Right lobe of liver (tissue), 6 donors: ENCODE data around the gene POLR3E. TPM values are rescaled to one million over a fixed set of nuclear protein-coding genes. Genes with fewer than 3 reads are reported as not detected.

ENCODE experiments used
- ATAC-seq, 4 donors: fragments of 200-7000 bp; cut with Tn5 transposase; one replicate each; pipeline ENCODE4 v1.9.1; 2020; ENCODE audit warnings: mild to moderate bottlenecking in 4 of 4, moderate library complexity in 4 of 4
- DNase-seq, 3 donors: peaks; one replicate each; pipeline ENCODE4 v3.0.0-alpha.2; 2020
- H3K27ac ChIP-seq, 3 donors: fragments of 200-600 bp; one replicate each; pipeline ENCODE4 v1.8.0; 2022
- H3K27me3 ChIP-seq, 2 donors: fragments of 200-600 bp; one replicate each; pipeline ENCODE4 v1.8.0; 2022
- H3K36me3 ChIP-seq, 4 donors: fragments of 200-600 bp; sonication (generic) in 1 of 4; one replicate each; pipeline versions ENCODE4 v1.5.1 to v1.8.0; 2017 to 2022; ENCODE audit warnings: control low read depth in 1 of 4
- H3K4me1 ChIP-seq, 4 donors: fragments of 200-600 bp; sonication (generic) in 1 of 4; one replicate each; pipeline versions ENCODE4 v1.5.1 to v1.8.0; 2017 to 2022; ENCODE audit warnings: control low read depth in 1 of 4
- H3K4me3 ChIP-seq, 3 donors: fragments of 200-600 bp; one replicate each; pipeline ENCODE4 v1.8.0; 2022
- H3K9me3 ChIP-seq, 4 donors: fragments of 200-600 bp; sonication (generic) in 1 of 4; one replicate each; pipeline versions ENCODE4 v1.5.1 to v1.8.0; 2017 to 2022; ENCODE audit warnings: control low read depth in 1 of 4
- POLR2A ChIP-seq: fragments of 450-650 bp; IDR thresholded peaks from one replicate; pipeline ENCODE4 v1.6.1; 2017; ENCODE audit warnings: antibody characterized with exemption, mild to moderate bottlenecking
- WGBS: methylation state at CpG from one replicate; pipeline ENCODE4 v1.1.6; 2018; ENCODE audit warnings: low coverage, low lambda C conversion rate; ENCODE audit not compliant: insufficient coverage; ENCODE audit errors: missing lambda C conversion rate; 5-methylcytosine and 5-hydroxymethylcytosine counted together
- intact Hi-C, 2 donors: fragments of 100-400 bp; cut with DNase I; formaldehyde crosslinking; loops; one replicate each; pipeline versions ENCODE4 v1.11.2 to v1.14.1; 2022
- total RNA-seq, 6 experiments: library from RNA; depleted of rRNA in 2 of 6; stranded (reverse); fragments of >200 nt in 2 of 6; fragmentation: NEBNext Ultra II Directional in 3 of 6; extraction: Animal tissue kit (Norgen Biotek cat#: 25700) in 3 of 6; gene quantifications; one replicate each; pipeline versions ENCODE4 v1.1.0 to v1.2.4, GENCODE V29; 2016 to 2023
- TF ChIP-seq, protein P1 (sequence below), 4 donors: fragments of 200-600 bp in 3 of 4; fragments of 450-650 bp in 1 of 4; IDR thresholded peaks; one replicate each; pipeline versions ENCODE4 v1.5.1 to v1.8.0; 2016 to 2022; ENCODE audit warnings: antibody characterized with exemption in 4 of 4, mild to moderate bottlenecking in 2 of 4
- donor health status: DM: no; HTN: yes; CAD: no.
- donor health status: DM: no; HTN: no; CAD: no.
- donor health status: DM: no; HTN: no; CAD: no.
- donor health status: DM: no; HTN: yes; CAD: no.
- donor health status: DM: no; HTN: yes; CAD: no.

The POLR3E gene
- total RNA-seq, 6 experiments from 2014 or later = 15.8 to 35.7 (median 26.9) TPM

DNA sequence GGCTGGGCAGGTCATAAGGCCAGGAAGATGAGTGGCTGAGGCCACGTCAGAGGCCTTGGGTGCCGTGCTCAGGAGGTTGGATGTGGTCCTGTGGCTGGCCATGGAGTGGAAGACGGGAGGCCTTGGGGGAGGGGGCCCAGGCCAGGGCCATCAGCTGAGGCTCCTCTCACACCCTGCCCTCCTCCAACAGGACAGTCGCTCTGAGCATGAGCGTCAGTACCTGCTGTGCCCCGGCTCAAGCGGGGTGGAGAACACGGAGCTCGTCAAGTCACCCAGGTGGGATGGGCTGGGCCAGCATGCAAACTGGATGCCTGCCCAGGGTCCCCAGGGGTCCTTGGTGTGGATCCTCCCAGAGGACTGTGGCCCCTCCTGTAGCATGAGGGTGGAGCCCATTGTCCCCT is 19.2 kb downstream of the POLR3E start:
- peak in 1 of 4 donors; percentile 7 for ATAC-seq
- WGBS = no CpG with 5 or more reads among the region's 9 CpGs
- Histone ChIP-seq H3K4me1 (no peaks in the 10 kb centered on the region), H3K9me3 (no peaks in the 10 kb centered on the region), H3K4me3 (no peak overlapping the region), H3K36me3 (peaks cover 0 to 79% (median 13%) of the 10 kb centered on the region in 4 donors), H3K27ac (no peak overlapping the region), H3K27me3 (no peaks in the 10 kb centered on the region)
- TF ChIP-seq POLR2A = no peak
- TF ChIP-seq, protein P1, sequence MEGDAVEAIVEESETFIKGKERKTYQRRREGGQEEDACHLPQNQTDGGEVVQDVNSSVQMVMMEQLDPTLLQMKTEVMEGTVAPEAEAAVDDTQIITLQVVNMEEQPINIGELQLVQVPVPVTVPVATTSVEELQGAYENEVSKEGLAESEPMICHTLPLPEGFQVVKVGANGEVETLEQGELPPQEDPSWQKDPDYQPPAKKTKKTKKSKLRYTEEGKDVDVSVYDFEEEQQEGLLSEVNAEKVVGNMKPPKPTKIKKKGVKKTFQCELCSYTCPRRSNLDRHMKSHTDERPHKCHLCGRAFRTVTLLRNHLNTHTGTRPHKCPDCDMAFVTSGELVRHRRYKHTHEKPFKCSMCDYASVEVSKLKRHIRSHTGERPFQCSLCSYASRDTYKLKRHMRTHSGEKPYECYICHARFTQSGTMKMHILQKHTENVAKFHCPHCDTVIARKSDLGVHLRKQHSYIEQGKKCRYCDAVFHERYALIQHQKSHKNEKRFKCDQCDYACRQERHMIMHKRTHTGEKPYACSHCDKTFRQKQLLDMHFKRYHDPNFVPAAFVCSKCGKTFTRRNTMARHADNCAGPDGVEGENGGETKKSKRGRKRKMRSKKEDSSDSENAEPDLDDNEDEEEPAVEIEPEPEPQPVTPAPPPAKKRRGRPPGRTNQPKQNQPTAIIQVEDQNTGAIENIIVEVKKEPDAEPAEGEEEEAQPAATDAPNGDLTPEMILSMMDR (IDR thresholded peaks at IDR 0.05) = no peak
- intact Hi-C loops = loop anchor here in 1 of 2 donors (10.0 kb wide), 1 partner anchor 348 kb away; no protein-coding TSS in a partner anchor
- peak in 2 of 3 donors; percentile 14 to 43 for DNase-seq

DNA sequence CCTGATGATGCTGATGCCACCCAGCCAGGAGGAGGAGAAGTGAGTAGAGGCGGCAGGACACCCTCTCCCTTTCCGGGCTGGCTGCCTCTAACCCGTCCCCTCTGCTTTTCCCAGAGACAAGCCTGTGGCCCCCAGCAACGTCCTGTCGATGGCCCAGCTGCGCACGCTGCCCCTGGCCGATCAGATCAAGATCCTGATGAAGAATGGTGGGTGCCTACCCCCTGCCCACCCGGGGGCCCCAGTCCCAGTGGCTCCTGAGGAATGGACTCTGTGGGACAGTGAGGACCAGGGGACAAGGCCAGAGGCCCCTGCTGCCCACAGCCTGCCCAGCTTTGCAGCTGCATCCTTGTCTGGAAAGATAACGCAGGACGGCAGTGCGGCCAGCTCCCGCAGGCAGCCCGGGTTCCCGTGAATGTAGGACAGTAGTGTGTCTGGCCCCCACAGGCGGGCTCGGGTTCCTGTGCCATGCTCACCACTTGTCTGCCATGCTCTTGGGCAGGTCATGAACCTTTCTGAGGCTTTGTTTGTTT is 19.9 kb downstream of the POLR3E start:
- 73% methylated on average over 11 of the region's 17 CpGs for WGBS
- intact Hi-C loops = loop anchor here in 1 of 2 donors (10.0 kb wide), 1 partner anchor 348 kb away; no protein-coding TSS in a partner anchor
- H3K4me1 ChIP-seq = no peaks in the 10 kb centered on the region
- ATAC-seq = peak; percentile 26 to 55 (median 32)
- DNase-seq = peak in 2 of 3 donors; percentile 14 to 44
- no peak overlapping the region for H3K4me3 ChIP-seq
- H3K36me3 ChIP-seq = peaks cover 0 to 72% (median 13%) of the 10 kb centered on the region in 4 donors
- H3K27ac ChIP-seq = no peak overlapping the region
- H3K27me3 ChIP-seq = no peaks in the 10 kb centered on the region
- TF ChIP-seq, protein P1 (IDR thresholded peaks at IDR 0.05) = no peak
- no peak for TF ChIP-seq POLR2A
- H3K9me3 ChIP-seq = no peaks in the 10 kb centered on the region

DNA sequence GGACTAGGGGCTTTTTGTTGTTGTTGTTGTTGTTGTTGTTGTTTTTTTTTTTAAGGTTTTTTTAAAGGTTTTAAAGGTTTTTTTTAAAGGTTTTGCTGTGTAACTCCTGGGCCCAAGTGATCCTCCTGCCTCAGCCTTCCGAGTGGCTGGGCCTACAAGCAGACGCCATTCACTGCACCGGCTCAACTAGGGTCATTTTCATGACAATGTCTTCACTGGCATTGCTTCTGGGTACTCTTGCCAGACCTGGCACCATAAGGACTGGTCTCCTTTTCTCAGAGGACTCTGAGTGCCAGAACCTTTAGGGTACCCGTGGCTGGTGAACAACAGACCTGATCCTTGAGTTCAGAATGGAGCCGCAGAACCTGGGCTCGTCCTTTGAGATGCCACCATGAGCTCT is 20.4 kb downstream of the POLR3E start:
- DNase-seq = peak in 1 of 3 donors; percentile 28
- TF ChIP-seq, protein P1 (IDR thresholded peaks at IDR 0.05) = no peak
- TF ChIP-seq POLR2A = no peak
- H3K36me3 ChIP-seq = peaks cover 0 to 67% (median 11%) of the 10 kb centered on the region in 4 donors
- H3K27me3 ChIP-seq = no peaks in the 10 kb centered on the region
- no peak for ATAC-seq
- no peaks in the 10 kb centered on the region for H3K4me1 ChIP-seq
- intact Hi-C loops = loop anchor here in 1 of 2 donors (10.0 kb wide), 1 partner anchor 347 kb away; no protein-coding TSS in a partner anchor
- no peak overlapping the region for H3K27ac ChIP-seq
- no peaks in the 10 kb centered on the region for H3K9me3 ChIP-seq
- no peak overlapping the region for H3K4me3 ChIP-seq
- WGBS = 91% methylated on average over 3 of the region's 6 CpGs

DNA sequence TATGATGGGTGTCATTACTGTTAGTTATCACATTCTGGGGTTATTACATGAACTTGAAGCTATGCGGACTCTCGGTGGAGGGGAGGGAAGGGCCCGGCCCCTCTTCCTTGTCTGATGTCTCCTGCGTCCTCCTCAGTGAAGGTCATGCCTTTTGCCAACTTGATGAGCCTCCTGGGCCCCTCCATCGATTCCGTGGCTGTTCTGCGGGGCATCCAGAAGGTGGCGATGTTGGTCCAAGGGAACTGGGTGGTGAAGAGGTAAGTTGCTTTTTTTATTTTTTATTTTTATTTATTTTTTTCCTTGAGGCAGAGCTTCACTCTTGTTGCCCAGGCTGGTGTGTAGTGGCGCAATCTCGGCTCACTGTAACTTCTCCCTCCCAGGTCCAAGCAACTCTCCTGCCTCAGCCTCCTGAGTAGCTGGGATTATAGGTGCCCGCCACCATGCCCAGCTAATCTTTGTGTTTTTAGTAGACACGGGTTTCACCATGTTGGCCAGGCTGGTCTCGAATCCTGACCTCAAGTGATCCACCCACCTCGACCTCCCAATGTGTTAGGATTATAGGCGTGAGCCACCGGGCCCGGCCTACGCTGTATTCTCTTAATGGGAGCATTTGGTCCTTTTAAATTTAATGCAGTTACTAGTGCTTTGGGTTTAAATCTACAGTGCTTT is 21.6 kb downstream of the POLR3E start:
- H3K27ac ChIP-seq = no peak overlapping the region
- ATAC-seq = peak; percentile 32 to 53 (median 47)

More for the DNA sequence above, 21.6 kb downstream of the POLR3E start:
- DNase-seq = peak in 2 of 3 donors; percentile 43 to 51
- TF ChIP-seq, protein P1 (IDR thresholded peaks at IDR 0.05) = peak; percentile 39 to 64 (median 60)
- TF ChIP-seq POLR2A = no peak
- Histone ChIP-seq H3K27me3 (no peaks in the 10 kb centered on the region), H3K36me3 (peaks cover 0 to 61% (median 11%) of the 10 kb centered on the region in 4 donors), H3K4me1 (no peaks in the 10 kb centered on the region), H3K4me3 (no peak overlapping the region), H3K9me3 (no peaks in the 10 kb centered on the region)
- intact Hi-C loops = loop anchor here in 1 of 2 donors (10.0 kb wide), 1 partner anchor 346 kb away; no protein-coding TSS in a partner anchor
- 59% methylated on average over 13 of the region's 18 CpGs for WGBS
